Mesenchymal stem cell (in vitro differentiated cells and primary cell): ENCODE data around the gene VWA7.

Experiments
- DNase-seq: peaks from one replicate; pipeline ENCODE4 v3.0.0-alpha.2; 2013
- H2AFZ ChIP-seq: one replicate; pipeline ENCODE4 v1.6.1; 2013; ENCODE audit warnings: low read depth, mild to moderate bottlenecking, control low read depth, inconsistent platforms, low read length, moderate library complexity
- H2AK5ac ChIP-seq: 2 replicates; pipeline ENCODE4 v1.6.1; 2013; ENCODE audit warnings: low read length, moderate library complexity, mild to moderate bottlenecking, inconsistent platforms; ENCODE audit not compliant: severe bottlenecking
- H2BK120ac ChIP-seq: one replicate; pipeline ENCODE4 v1.6.1; 2013; ENCODE audit warnings: low read depth, mild to moderate bottlenecking, inconsistent platforms, low read length, moderate library complexity
- H2BK12ac ChIP-seq, 2 experiments: one replicate each; pipeline ENCODE4 v1.6.1; 2013; ENCODE audit warnings: inconsistent platforms in 2 of 2, low read length in 2 of 2, mild to moderate bottlenecking in 2 of 2, moderate library complexity in 2 of 2, control low read depth in 1 of 2
- H2BK15ac ChIP-seq: one replicate; pipeline ENCODE4 v1.6.1; 2013; ENCODE audit warnings: mild to moderate bottlenecking, low read depth, inconsistent platforms; ENCODE audit not compliant: poor library complexity, severe bottlenecking
- H2BK5ac ChIP-seq: 2 replicates; pipeline ENCODE4 v1.6.1; 2013; ENCODE audit warnings: low read depth, mild to moderate bottlenecking, low read length, control low read depth, inconsistent platforms; ENCODE audit not compliant: poor library complexity, severe bottlenecking
- H3K14ac ChIP-seq, 2 experiments: one replicate each; pipeline ENCODE4 v1.6.1; 2013; ENCODE audit warnings: inconsistent platforms in 2 of 2, low read length in 2 of 2, control low read depth in 1 of 2, mild to moderate bottlenecking in 1 of 2, moderate library complexity in 1 of 2
- H3K18ac ChIP-seq, 2 experiments: one replicate each; pipeline ENCODE4 v1.6.1; 2013; ENCODE audit warnings: inconsistent platforms in 2 of 2, low read length in 2 of 2, control low read depth in 1 of 2, low read depth in 1 of 2, mild to moderate bottlenecking in 1 of 2
- H3K23ac ChIP-seq, 2 experiments: one replicate each; pipeline ENCODE4 v1.6.1; 2013; ENCODE audit warnings: inconsistent platforms in 2 of 2, low read length in 2 of 2, mild to moderate bottlenecking in 2 of 2, moderate library complexity in 2 of 2, control low read depth in 1 of 2
- H3K27ac ChIP-seq: 2 replicates; pipeline ENCODE4 v1.5.1; 2013; ENCODE audit warnings: mild to moderate bottlenecking, moderate library complexity, low read length, control low read depth, inconsistent platforms; ENCODE audit not compliant: poor library complexity, severe bottlenecking
- H3K27me3 ChIP-seq, 2 experiments: 2 replicates each; pipeline versions ENCODE4 v1.6.1 to v1.7.0; 2013; ENCODE audit warnings: low read length in 2 of 2, mild to moderate bottlenecking in 2 of 2, moderate library complexity in 2 of 2, control low read depth in 1 of 2, inconsistent platforms in 1 of 2; ENCODE audit not compliant: control insufficient read depth in 1 of 2, insufficient read depth in 1 of 2
- H3K36me3 ChIP-seq, 2 experiments: 2 replicates each; pipeline versions ENCODE4 v1.6.1 to v1.7.0; 2013; ENCODE audit warnings: low read length in 2 of 2, control low read depth in 1 of 2, inconsistent platforms in 1 of 2, low read depth in 1 of 2, mild to moderate bottlenecking in 1 of 2; ENCODE audit not compliant: insufficient read depth in 2 of 2, control insufficient read depth in 1 of 2
- H3K4ac ChIP-seq, 2 experiments: one replicate each; pipeline ENCODE4 v1.6.1; 2013; ENCODE audit warnings: inconsistent platforms in 2 of 2, low read length in 2 of 2, mild to moderate bottlenecking in 2 of 2, moderate library complexity in 2 of 2, control low read depth in 1 of 2, low read depth in 1 of 2
- H3K4me1 ChIP-seq: 2 replicates; pipeline ENCODE4 v1.6.1; 2013; ENCODE audit warnings: low read depth, low read length, control low read depth; ENCODE audit not compliant: control insufficient read depth, insufficient read depth
- H3K4me2 ChIP-seq: 2 replicates; pipeline ENCODE4 v1.6.1; 2013; ENCODE audit warnings: low read length, mild to moderate bottlenecking, inconsistent platforms; ENCODE audit not compliant: poor library complexity, severe bottlenecking
- H3K4me3 ChIP-seq, 2 experiments: 2 replicates each; pipeline versions ENCODE4 v1.5.1 to v1.7.0; 2013; ENCODE audit warnings: low read length in 2 of 2, mild to moderate bottlenecking in 2 of 2, control low read depth in 1 of 2, low read depth in 1 of 2; ENCODE audit not compliant: insufficient read depth in 1 of 2
- H3K79me1 ChIP-seq: replicated peaks from 2 replicates; pipeline ENCODE4 v1.6.1; 2013; ENCODE audit warnings: mild to moderate bottlenecking, control low read depth, low read length, inconsistent platforms; ENCODE audit not compliant: poor library complexity, severe bottlenecking
- H3K9ac ChIP-seq: 2 replicates; pipeline ENCODE4 v1.7.0; 2013; ENCODE audit warnings: mild to moderate bottlenecking, low read length, moderate library complexity
- H3K9me3 ChIP-seq: 2 replicates; pipeline ENCODE4 v1.7.0; 2013; ENCODE audit warnings: mild to moderate bottlenecking, low read length; ENCODE audit not compliant: control insufficient read depth
- H4K8ac ChIP-seq: one replicate; pipeline ENCODE4 v1.6.1; 2013; ENCODE audit warnings: inconsistent platforms, mild to moderate bottlenecking, low read length, moderate library complexity
- H4K91ac ChIP-seq: one replicate; pipeline ENCODE4 v1.6.1; 2013; ENCODE audit warnings: mild to moderate bottlenecking, low read length, inconsistent platforms
- WGBS: methylation state at CpG from one replicate; pipeline ENCODE4 v1.1.7; 2013; ENCODE audit warnings: mixed read lengths; 5-methylcytosine and 5-hydroxymethylcytosine counted together

Gene VWA7

DNA sequence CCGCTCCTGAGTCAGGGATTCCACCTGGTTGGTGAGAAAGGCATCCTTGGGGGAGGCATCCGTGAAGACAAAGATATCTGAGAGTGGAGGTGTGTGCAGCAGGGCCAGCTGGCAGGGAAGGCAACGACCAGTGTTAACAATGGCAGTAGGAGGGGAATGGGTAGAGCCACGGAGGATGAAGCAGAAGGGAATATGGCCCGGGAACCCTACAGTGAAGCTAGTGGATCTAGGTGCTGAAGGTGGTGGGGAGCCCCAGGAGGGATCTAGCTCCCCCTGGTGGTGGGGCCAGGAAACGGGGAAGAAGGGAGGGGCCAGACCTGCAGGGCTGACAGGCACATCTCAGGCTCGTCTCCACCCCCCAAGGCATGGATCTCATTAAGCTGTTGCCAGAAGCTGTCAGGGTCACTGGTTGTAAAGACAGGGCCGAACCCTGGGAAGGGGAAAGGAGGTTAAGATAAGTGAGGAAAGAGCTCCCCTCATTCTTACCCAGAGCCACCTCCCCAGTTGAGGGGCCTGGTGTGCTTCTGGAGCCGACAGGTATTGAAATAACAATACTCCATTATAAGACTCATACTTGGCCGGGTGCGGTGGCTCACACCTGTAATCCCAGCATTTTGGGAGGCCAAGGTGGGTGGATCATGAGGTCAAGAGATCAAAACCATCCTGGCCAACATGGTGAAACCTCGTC is 7.3 kb downstream of the VWA7 start:
- Histone ChIP-seq H3K4me2 (no peak overlapping the region), H3K36me3 (peaks cover 0 to 3% of the 10 kb centered on the region in 2 experiments), H3K27me3 (peaks cover 0 to 6% of the 10 kb centered on the region in 2 experiments), H2AK5ac (no peak overlapping the region), H2AFZ (no peak overlapping the region), H2BK12ac (no peak overlapping the region), H3K4me1 (peaks cover 7% of the 10 kb centered on the region), H2BK120ac (no peak overlapping the region), H3K4ac (no peak overlapping the region), H4K91ac (peak overlapping the region; percentile 52), H3K18ac (peak overlapping the region in 1 of 2 experiments; percentile 5), H4K8ac (peak overlapping the region; percentile 80), H3K4me3 (no peak overlapping the region), H3K14ac (no peak overlapping the region), H3K79me1 (no peaks in the 10 kb centered on the region), H3K9ac (no peak overlapping the region), H3K9me3 (no peaks in the 10 kb centered on the region), H2BK5ac (no peak overlapping the region), H3K23ac (no peak overlapping the region), H3K27ac (no peak overlapping the region), H2BK15ac (no peak overlapping the region)
- 76% methylated on average over 9 of the region's 12 CpGs for WGBS
- peak; percentile 68 for DNase-seq

DNA sequence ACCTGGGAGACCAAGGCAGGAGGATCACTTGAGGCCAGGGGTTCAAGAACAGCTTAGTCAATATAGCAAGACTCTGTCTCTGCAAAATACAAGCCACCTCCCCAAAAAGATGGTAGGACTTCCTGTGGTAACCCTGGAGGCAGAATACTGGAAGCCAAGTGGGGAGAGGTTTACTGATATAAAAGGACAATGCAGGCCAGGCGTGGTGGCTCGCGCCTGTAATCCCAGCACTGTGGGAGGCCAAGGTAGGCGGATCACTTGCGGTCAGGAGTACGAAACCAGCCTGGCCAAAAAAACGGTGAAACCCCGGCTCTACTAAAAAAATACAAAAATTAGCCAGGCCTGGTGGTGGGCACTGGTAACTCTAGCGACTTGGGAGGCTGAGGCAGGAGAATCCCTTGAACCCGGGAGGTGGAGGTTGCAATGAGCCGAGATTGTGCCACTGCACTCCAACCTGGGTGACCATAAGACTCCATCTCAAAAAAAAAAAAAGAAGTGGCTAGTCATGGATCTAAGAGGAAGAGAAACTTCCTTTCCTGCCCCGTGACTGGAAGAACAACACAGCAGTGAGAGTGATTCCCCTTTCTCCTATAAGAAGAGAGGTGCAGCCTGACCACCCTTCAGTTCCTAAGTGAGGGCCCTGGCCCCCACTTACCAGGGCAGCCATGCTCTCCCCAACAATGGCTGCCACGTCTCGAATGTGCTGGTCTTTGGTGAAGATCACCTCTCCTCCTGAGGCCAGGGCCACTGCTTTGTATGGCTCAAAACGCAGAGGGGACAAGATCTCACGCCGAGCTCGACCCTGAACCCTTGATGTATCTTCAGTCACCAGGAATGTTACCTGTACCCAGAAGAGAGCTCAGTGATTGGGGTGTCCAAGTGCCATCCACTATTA is 8.5 kb downstream of the VWA7 start:
- Histone ChIP-seq H3K36me3 (peaks cover 0 to 3% of the 10 kb centered on the region in 2 experiments), H3K9me3 (no peaks in the 10 kb centered on the region), H2AK5ac (no peak overlapping the region), H4K8ac (no peak overlapping the region), H2BK12ac (no peak overlapping the region), H3K14ac (no peak overlapping the region), H2AFZ (no peak overlapping the region), H3K4me1 (peaks cover 7% of the 10 kb centered on the region), H2BK120ac (no peak overlapping the region), H2BK5ac (no peak overlapping the region), H3K23ac (no peak overlapping the region), H3K27ac (no peak overlapping the region), H2BK15ac (no peak overlapping the region), H3K4me2 (no peak overlapping the region), H3K4ac (peak overlapping the region in 1 of 2 experiments; percentile 54), H3K9ac (no peak overlapping the region), H4K91ac (no peak overlapping the region), H3K4me3 (no peak overlapping the region), H3K27me3 (peaks cover 0 to 6% of the 10 kb centered on the region in 2 experiments), H3K79me1 (no peaks in the 10 kb centered on the region), H3K18ac (no peak overlapping the region)
- 93% methylated on average over 17 of the region's 18 CpGs for WGBS
- DNase-seq: no peak

DNA sequence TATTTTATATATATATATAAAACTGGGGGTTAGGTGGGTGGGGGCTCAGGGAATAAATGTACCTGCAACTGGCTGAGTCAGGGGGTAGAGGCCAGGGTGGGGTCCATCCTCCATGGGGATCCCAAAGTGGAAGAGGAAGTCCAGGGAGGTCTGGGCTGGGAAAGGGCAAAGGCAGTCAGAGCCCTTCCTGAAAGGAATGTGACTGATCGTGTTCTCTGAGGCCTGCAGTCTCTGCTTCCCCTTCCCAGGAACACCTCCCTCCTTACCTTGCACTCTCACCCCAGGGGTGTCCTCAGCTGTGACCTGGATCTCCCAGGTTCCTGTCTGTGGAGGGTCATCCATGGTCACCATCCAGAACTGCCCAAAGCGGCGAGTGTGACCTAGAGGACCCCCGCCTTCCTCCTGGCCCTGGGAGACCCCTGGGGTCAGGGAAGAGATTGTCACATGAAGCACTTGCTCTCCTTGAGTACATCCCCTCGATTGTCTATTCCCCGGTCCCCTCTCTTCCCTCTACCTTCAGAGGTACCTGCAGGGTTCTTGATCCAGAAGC is 10.0 kb downstream of the VWA7 start:
- Histone ChIP-seq H2AFZ (no peak overlapping the region), H2BK5ac (no peak overlapping the region), H3K4ac (no peak overlapping the region), H2BK12ac (no peak overlapping the region), H2AK5ac (no peak overlapping the region), H3K4me3 (no peak overlapping the region), H3K14ac (peak overlapping the region in 1 of 2 experiments; percentile 82), H4K8ac (no peak overlapping the region), H3K27me3 (peaks cover 0 to 6% of the 10 kb centered on the region in 2 experiments), H3K79me1 (no peaks in the 10 kb centered on the region), H3K23ac (no peak overlapping the region), H4K91ac (no peak overlapping the region), H3K4me1 (peaks cover 12% of the 10 kb centered on the region), H2BK120ac (no peak overlapping the region), H2BK15ac (peak overlapping the region; percentile 60), H3K4me2 (no peak overlapping the region), H3K9me3 (no peaks in the 10 kb centered on the region), H3K36me3 (peaks cover 2 to 8% of the 10 kb centered on the region in 2 experiments), H3K9ac (no peak overlapping the region), H3K27ac (no peak overlapping the region), H3K18ac (no peak overlapping the region)
- no peak for DNase-seq
- 83% methylated on average over 6 of the region's 6 CpGs for WGBS
